ENCODE data around the gene CRYBG1. TPM values are rescaled to one million over a fixed set of nuclear protein-coding genes. Genes with fewer than 3 reads are reported as not detected.

CRYBG1 gene
- total RNA-seq, 1 donor from 2014 or later: 5.8 TPM

GRCh38 chr6:106528521-106528920 lies 168.0 kb downstream of the CRYBG1 start:
- H3K27ac Mint-ChIP-seq: no peak overlapping the region
- no peak overlapping the region for H3K4me3 Mint-ChIP-seq
- peaks cover 2% of the 10 kb centered on the region for H3K27me3 Mint-ChIP-seq
- H3K9me3 Mint-ChIP-seq: no peaks in the 10 kb centered on the region
- no peaks in the 10 kb centered on the region for H3K4me1 Mint-ChIP-seq (ENCODE audit: unreplicated experiment)
- no peak for DNase-seq (ENCODE audit: extremely low spot score, unreplicated experiment)
- TF ChIP-seq CTCF (conservative IDR thresholded peaks at IDR 0.05): no peak
- no peaks in the 10 kb centered on the region for H3K36me3 Mint-ChIP-seq

GRCh38 chr6:106529438-106529837 lies 168.9 kb downstream of the CRYBG1 start:
- no peak for TF ChIP-seq CTCF (conservative IDR thresholded peaks at IDR 0.05)
- H3K4me1 Mint-ChIP-seq (ENCODE audit: unreplicated experiment): no peaks in the 10 kb centered on the region
- no peaks in the 10 kb centered on the region for H3K9me3 Mint-ChIP-seq
- peaks cover 3% of the 10 kb centered on the region for H3K27me3 Mint-ChIP-seq
- no peak for DNase-seq (ENCODE audit: extremely low spot score, unreplicated experiment)
- no peak overlapping the region for H3K4me3 Mint-ChIP-seq
- no peak overlapping the region for H3K27ac Mint-ChIP-seq
- no peaks in the 10 kb centered on the region for H3K36me3 Mint-ChIP-seq

- Mint-ChIP-seq H3K4me3 (no peak overlapping the region), H3K27ac (no peak overlapping the region), H3K9me3 (no peaks in the 10 kb centered on the region), H3K4me1 (ENCODE audit: unreplicated experiment) (no peaks in the 10 kb centered on the region), H3K27me3 (peaks cover 3% of the 10 kb centered on the region), H3K36me3 (no peaks in the 10 kb centered on the region)
- no peak for DNase-seq (ENCODE audit: extremely low spot score, unreplicated experiment)
- no peak for TF ChIP-seq CTCF (conservative IDR thresholded peaks at IDR 0.05)
These were observed 169.5 kb downstream of the CRYBG1 start for GRCh38 chr6:106530026-106530425.

- Mint-ChIP-seq H3K4me3 (no peak overlapping the region), H3K27ac (no peak overlapping the region), H3K27me3 (peaks cover 3% of the 10 kb centered on the region), H3K4me1 (ENCODE audit: unreplicated experiment) (no peaks in the 10 kb centered on the region), H3K36me3 (no peaks in the 10 kb centered on the region), H3K9me3 (no peaks in the 10 kb centered on the region)
- no peak for TF ChIP-seq CTCF (conservative IDR thresholded peaks at IDR 0.05)
- DNase-seq (ENCODE audit: extremely low spot score, unreplicated experiment): no peak
These were observed 170.0 kb downstream of the CRYBG1 start for GRCh38 chr6:106530502-106530901.

GRCh38 chr6:106533054-106533453 lies 172.5 kb downstream of the CRYBG1 start:
- Mint-ChIP-seq H3K36me3 (no peaks in the 10 kb centered on the region), H3K9me3 (peaks cover 5% of the 10 kb centered on the region)

More at GRCh38 chr6:106533054-106533453, 172.5 kb downstream of the CRYBG1 start:
- Mint-ChIP-seq H3K4me3 (no peak overlapping the region), H3K27ac (no peak overlapping the region), H3K27me3 (peaks cover 6% of the 10 kb centered on the region), H3K4me1 (ENCODE audit: unreplicated experiment) (no peaks in the 10 kb centered on the region)
- DNase-seq (ENCODE audit: extremely low spot score, unreplicated experiment): no peak
- TF ChIP-seq CTCF (conservative IDR thresholded peaks at IDR 0.05): no peak

Measured in type B pancreatic cell (in vitro differentiated cells).